Measurements from ENCODE around the gene ICOSLG.
"Not testable (repeated sequence)": the region's sequence is repeated elsewhere in the genome, so short reads cannot be mapped to it uniquely, and the experiment has no call there.

- not testable (repeated sequence) for TF ChIP-seq CTCF (IDR thresholded peaks at IDR 0.05; ENCODE audit: insufficient read depth, low read length); GABPA (IDR thresholded peaks at IDR 0.05; ENCODE audit: low read depth); POLR2AphosphoS5 (IDR thresholded peaks at IDR 0.05; ENCODE audit: low read depth)
- TF ChIP-seq, protein P1, sequence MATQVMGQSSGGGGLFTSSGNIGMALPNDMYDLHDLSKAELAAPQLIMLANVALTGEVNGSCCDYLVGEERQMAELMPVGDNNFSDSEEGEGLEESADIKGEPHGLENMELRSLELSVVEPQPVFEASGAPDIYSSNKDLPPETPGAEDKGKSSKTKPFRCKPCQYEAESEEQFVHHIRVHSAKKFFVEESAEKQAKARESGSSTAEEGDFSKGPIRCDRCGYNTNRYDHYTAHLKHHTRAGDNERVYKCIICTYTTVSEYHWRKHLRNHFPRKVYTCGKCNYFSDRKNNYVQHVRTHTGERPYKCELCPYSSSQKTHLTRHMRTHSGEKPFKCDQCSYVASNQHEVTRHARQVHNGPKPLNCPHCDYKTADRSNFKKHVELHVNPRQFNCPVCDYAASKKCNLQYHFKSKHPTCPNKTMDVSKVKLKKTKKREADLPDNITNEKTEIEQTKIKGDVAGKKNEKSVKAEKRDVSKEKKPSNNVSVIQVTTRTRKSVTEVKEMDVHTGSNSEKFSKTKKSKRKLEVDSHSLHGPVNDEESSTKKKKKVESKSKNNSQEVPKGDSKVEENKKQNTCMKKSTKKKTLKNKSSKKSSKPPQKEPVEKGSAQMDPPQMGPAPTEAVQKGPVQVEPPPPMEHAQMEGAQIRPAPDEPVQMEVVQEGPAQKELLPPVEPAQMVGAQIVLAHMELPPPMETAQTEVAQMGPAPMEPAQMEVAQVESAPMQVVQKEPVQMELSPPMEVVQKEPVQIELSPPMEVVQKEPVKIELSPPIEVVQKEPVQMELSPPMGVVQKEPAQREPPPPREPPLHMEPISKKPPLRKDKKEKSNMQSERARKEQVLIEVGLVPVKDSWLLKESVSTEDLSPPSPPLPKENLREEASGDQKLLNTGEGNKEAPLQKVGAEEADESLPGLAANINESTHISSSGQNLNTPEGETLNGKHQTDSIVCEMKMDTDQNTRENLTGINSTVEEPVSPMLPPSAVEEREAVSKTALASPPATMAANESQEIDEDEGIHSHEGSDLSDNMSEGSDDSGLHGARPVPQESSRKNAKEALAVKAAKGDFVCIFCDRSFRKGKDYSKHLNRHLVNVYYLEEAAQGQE (IDR thresholded peaks at IDR 0.05; ENCODE audit: insufficient replicate concordance, low read depth), result not testable (repeated sequence)
Measured at GRCh38 chr21:44228109-44228508, 12.6 kb downstream of the ICOSLG start.

Data from HL-60 (cell line).